ENCODE results near the gene GPR152. TPM values are rescaled to one million over a fixed set of nuclear protein-coding genes. Genes with fewer than 3 reads are reported as not detected.

Gene GPR152
- total RNA-seq, 5 donors from 2014 or later (not counting 1 experiment from before 2014, with no cell fraction given), result 0.19 TPM; not detected in 4

DNA sequence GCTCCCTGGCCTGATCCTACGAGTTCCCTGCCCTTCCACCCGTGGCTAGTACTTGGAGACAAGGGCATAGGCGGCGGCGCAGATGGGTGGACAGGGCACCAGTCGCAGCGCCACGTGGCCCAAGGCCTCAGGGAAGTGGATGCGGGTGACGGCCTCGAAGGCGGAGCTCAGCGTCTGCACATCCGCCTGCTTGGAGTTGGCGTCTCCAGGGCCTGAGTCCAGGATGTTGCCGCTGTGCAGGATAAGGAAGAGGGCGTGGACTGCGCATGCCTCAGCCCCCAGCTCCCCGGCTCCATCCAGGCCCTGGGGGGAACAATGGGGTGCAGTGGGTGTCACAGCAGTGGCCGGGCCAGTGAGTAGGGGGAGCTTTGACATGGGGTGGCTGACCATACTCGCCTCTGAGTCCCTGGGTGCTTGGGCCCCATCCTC lies 46.0 kb upstream of the GPR152 start:
- WGBS (ENCODE audit: insufficient coverage), result 96% methylated on average over 18 of the region's 21 CpGs
- ChIA-PET POLR2A (no interaction called here), CTCF (no interaction called here)
- peak overlapping the region in 1 of 2 donors; percentile 39 for H3K27ac Mint-ChIP-seq
- DNase-seq (no peak), ATAC-seq (replicated peaks in 1 of 4) (no peak)
- peaks cover 21% of the 10 kb centered on the region for H3K36me3 Mint-ChIP-seq
- Histone ChIP-seq H3K4me1 (ENCODE audit: control insufficient read depth in 1 of 2, extremely low read depth in 1 of 2, insufficient read depth in 2 of 2, low read length in 2 of 2) (peaks cover 2 to 25% of the 10 kb centered on the region in 2 experiments), H3K27ac (ENCODE audit: low read length) (no peak overlapping the region), H3K27me3 (replicated peaks in 1 of 2; ENCODE audit: control insufficient read depth in 2 of 2, extremely low read depth in 1 of 2, insufficient read depth in 2 of 2, low read length in 1 of 2) (no peaks in the 10 kb centered on the region), H3K4me3 (ENCODE audit: control insufficient read depth in 1 of 2, extremely low read depth in 1 of 2, low read length in 1 of 2) (no peak overlapping the region), H3K36me3 (ENCODE audit: control insufficient read depth in 2 of 2, extremely low read depth in 1 of 2, insufficient read depth in 1 of 2, low read length in 1 of 2) (peaks cover 38 to 90% of the 10 kb centered on the region in 2 donors), H3K9me3 (no peaks in the 10 kb centered on the region)
- no peak overlapping the region for H3K4me3 Mint-ChIP-seq
- H3K27me3 Mint-ChIP-seq, result no peaks in the 10 kb centered on the region
- H3K9me3 Mint-ChIP-seq, result no peaks in the 10 kb centered on the region
- H3K4me1 Mint-ChIP-seq, result peaks cover 19% of the 10 kb centered on the region in 3 donors

DNA sequence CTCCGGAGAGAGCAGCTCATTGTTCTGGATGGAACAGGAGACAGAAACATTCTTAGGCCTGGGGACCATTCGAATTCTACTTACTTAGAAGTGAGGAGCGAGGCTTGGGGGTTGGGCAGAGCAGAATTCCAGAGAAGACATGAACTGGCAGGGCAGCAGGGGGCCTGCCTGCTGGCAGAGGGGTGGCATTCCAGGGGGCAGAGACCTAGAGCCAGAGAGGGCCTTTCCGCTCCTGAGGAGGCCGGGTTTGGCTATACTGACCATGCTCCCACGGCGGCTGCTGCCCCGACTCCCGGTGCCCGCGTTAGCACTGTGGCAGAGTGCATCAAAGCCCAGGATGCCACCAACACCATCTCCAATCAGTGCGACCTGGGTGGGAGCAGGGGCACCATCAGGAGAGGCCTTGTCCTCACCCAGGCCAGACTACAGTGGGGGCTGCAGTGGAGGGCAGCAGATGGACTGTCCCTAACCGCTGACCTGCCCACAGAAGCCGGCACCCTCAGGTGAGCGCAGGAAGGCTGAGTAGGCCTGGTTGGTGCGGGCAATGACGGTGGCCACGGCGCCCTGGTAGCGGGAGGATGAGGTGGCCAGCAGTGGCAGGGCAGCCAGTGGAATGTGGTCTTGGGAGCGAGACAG lies 45.2 kb upstream of the GPR152 start:
- peaks cover 2 to 18% of the 10 kb centered on the region in 2 experiments for H3K4me1 ChIP-seq (ENCODE audit: control insufficient read depth in 1 of 2, extremely low read depth in 1 of 2, insufficient read depth in 2 of 2, low read length in 2 of 2)
- no peaks in the 10 kb centered on the region for H3K9me3 ChIP-seq
- DNase-seq, result no peak
- peaks cover 11 to 14% (median 13%) of the 10 kb centered on the region in 3 donors for H3K4me1 Mint-ChIP-seq
- no peaks in the 10 kb centered on the region for H3K27me3 ChIP-seq (replicated peaks in 1 of 2; ENCODE audit: control insufficient read depth in 2 of 2, extremely low read depth in 1 of 2, insufficient read depth in 2 of 2, low read length in 1 of 2)
- CTCF ChIA-PET, result no interaction called here
- H3K36me3 Mint-ChIP-seq, result peaks cover 18% of the 10 kb centered on the region
- no peak overlapping the region for H3K4me3 Mint-ChIP-seq
- POLR2A ChIA-PET, result no interaction called here
- H3K4me3 ChIP-seq (ENCODE audit: control insufficient read depth in 1 of 2, extremely low read depth in 1 of 2, low read length in 1 of 2), result no peak overlapping the region
- no peaks in the 10 kb centered on the region for H3K9me3 Mint-ChIP-seq
- no peak for ATAC-seq (replicated peaks in 1 of 4)
- WGBS (ENCODE audit: insufficient coverage), result 95% methylated on average over 18 of the region's 21 CpGs
- no peaks in the 10 kb centered on the region for H3K27me3 Mint-ChIP-seq
- H3K36me3 ChIP-seq (ENCODE audit: control insufficient read depth in 2 of 2, extremely low read depth in 1 of 2, insufficient read depth in 1 of 2, low read length in 1 of 2), result peaks cover 39 to 94% of the 10 kb centered on the region in 2 donors
- H3K27ac ChIP-seq (ENCODE audit: low read length), result no peak overlapping the region
- H3K27ac Mint-ChIP-seq, result peak overlapping the region in 1 of 2 donors; percentile 27

DNA sequence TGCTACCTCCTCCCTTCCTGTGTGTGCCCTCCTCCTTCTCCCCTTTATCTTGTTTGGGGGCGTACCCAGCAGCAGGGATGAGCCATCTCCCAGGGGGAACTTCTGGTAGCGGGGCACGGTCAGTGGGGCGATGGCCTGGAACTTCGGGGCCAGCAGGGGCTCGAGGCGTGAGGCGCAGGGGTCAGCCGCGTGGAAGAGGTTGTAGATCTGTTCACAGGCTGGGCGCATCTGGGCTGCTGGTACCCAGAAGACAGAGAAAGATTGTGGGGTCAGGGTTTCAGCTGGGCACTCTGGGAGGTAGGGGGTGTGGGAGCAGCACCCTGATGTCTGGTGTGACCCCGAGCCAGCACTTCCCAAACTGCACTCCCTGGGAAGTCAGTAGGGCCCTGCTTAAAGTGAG lies 43.6 kb upstream of the GPR152 start:
- POLR2A ChIA-PET, result no interaction called here
- Mint-ChIP-seq H3K9me3 (no peaks in the 10 kb centered on the region), H3K4me1 (peaks cover 7% of the 10 kb centered on the region in 3 donors), H3K27me3 (no peaks in the 10 kb centered on the region), H3K36me3 (peaks cover 15% of the 10 kb centered on the region), H3K4me3 (no peak overlapping the region), H3K27ac (no peak overlapping the region)
- H3K27ac ChIP-seq (ENCODE audit: low read length), result no peak overlapping the region
- peaks cover 2 to 14% of the 10 kb centered on the region in 2 experiments for H3K4me1 ChIP-seq (ENCODE audit: control insufficient read depth in 1 of 2, extremely low read depth in 1 of 2, insufficient read depth in 2 of 2, low read length in 2 of 2)
- CTCF ChIA-PET, result no interaction called here
- DNase-seq, result no peak
- WGBS (ENCODE audit: insufficient coverage), result 96% methylated on average over 11 of the region's 12 CpGs
- H3K27me3 ChIP-seq (replicated peaks in 1 of 2; ENCODE audit: control insufficient read depth in 2 of 2, extremely low read depth in 1 of 2, insufficient read depth in 2 of 2, low read length in 1 of 2), result no peaks in the 10 kb centered on the region
- no peak for ATAC-seq (replicated peaks in 1 of 4)
- no peaks in the 10 kb centered on the region for H3K9me3 ChIP-seq
- H3K36me3 ChIP-seq (ENCODE audit: control insufficient read depth in 2 of 2, extremely low read depth in 1 of 2, insufficient read depth in 1 of 2, low read length in 1 of 2), result peaks cover 38 to 94% of the 10 kb centered on the region in 2 donors
- no peak overlapping the region for H3K4me3 ChIP-seq (ENCODE audit: control insufficient read depth in 1 of 2, extremely low read depth in 1 of 2, low read length in 1 of 2)

DNA sequence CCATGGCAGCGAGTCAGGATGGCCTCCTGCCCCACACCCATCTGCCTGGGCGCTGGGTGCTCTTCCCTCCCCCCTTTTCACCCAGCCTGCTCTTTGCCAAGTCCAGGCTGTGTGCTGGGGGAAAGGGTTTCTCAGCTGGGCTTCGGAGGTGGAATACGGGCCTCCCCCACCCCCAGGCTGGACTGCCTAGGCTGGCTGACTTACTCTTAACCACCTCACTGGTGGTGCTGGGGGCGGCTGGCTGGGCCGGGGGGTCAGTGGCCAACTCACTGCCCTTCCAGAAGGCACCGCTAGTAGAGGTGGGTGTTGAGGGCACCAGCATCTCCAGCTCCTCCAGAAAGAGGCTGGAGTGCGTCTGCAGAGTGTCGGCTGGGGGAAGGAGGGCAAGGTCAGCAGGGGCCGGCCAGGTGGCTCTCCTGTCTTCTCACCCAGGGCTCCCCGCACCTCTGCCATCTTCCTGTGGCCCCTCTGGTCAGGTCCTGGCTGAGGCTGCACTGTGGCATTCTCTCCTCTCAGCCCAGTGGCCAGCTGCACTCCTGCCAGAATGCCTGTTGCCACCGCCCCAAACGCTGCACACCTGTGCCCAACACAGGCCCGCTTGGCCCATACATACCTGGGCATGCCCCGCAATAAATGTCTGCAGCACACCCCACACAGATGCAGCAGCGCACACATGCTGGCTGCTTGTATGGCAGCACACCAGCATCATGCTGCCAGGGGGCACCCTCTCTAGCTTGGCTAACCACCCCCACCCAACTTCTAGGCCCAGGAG lies 42.9 kb upstream of the GPR152 start:
- Mint-ChIP-seq H3K4me1 (peaks cover 0 to under 1% (median 0%) of the 10 kb centered on the region in 3 donors), H3K27me3 (no peaks in the 10 kb centered on the region), H3K27ac (no peak overlapping the region), H3K9me3 (no peaks in the 10 kb centered on the region), H3K4me3 (no peak overlapping the region), H3K36me3 (peaks cover 8% of the 10 kb centered on the region)
- peaks cover 42 to 94% of the 10 kb centered on the region in 2 donors for H3K36me3 ChIP-seq (ENCODE audit: control insufficient read depth in 2 of 2, extremely low read depth in 1 of 2, insufficient read depth in 1 of 2, low read length in 1 of 2)
- CTCF ChIA-PET, result no interaction called here
- H3K9me3 ChIP-seq, result no peaks in the 10 kb centered on the region
- H3K27me3 ChIP-seq (replicated peaks in 1 of 2; ENCODE audit: control insufficient read depth in 2 of 2, extremely low read depth in 1 of 2, insufficient read depth in 2 of 2, low read length in 1 of 2), result no peaks in the 10 kb centered on the region
- H3K27ac ChIP-seq (ENCODE audit: low read length), result no peak overlapping the region
- peaks cover 0 to 14% of the 10 kb centered on the region in 2 experiments for H3K4me1 ChIP-seq (ENCODE audit: control insufficient read depth in 1 of 2, extremely low read depth in 1 of 2, insufficient read depth in 2 of 2, low read length in 2 of 2)
- ATAC-seq (replicated peaks in 1 of 4) (no peak), DNase-seq (no peak)
- POLR2A ChIA-PET, result interaction anchor here in 1 of 2 donors (0.6 kb wide), 1 partner anchor 401 kb away, joined by 3 read pairs; no protein-coding TSS in a partner anchor
- no peak overlapping the region for H3K4me3 ChIP-seq (ENCODE audit: control insufficient read depth in 1 of 2, extremely low read depth in 1 of 2, low read length in 1 of 2)
- 90% methylated on average over 9 of the region's 16 CpGs for WGBS (ENCODE audit: insufficient coverage)

DNA sequence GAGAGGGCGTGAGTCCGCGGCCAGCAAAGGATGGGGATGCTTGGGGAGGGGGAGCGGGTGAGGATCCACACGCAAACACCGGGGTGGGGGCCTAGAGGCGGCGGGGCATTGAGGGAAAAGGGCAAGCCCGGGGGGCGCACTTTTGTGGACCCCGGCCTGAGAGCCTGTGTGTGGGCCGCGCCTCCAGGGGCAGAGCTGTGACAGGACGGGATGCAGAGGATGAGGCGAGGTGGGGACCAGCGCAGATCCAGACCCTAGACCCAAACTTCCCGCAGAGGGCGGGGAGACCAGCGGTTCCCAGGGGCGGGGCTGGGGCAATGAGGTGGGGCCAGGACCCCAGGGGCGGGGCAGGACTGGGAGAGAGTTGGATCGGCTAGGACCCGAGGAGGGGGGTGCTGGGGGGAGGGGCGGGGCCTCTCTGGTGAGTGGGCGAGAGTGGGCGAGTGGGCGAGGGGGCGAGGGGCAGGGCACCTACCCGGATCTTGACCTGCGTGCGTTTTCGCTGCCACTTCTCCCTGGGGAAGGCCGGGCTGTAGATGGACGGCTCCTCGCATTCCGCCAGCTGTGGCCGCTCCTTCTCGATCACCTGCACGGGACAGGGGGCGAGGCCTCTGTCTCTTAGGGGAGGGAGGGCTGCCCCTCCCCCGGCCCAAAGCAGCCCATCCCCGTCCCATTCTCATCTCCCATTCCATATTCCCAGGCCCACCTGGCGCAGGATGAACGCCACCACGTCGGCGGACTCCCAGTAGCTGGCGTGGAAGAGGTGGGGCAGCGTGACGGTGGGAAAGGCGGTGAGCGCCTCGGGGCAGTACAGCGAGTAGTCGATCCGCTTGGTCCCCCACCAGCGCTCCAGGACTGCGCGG lies 42.1 kb upstream of the GPR152 start:
- H3K9me3 Mint-ChIP-seq, result no peaks in the 10 kb centered on the region
- Histone ChIP-seq H3K4me3 (ENCODE audit: control insufficient read depth in 1 of 2, extremely low read depth in 1 of 2, low read length in 1 of 2) (no peak overlapping the region), H3K27me3 (replicated peaks in 1 of 2; ENCODE audit: control insufficient read depth in 2 of 2, extremely low read depth in 1 of 2, insufficient read depth in 2 of 2, low read length in 1 of 2) (no peaks in the 10 kb centered on the region), H3K27ac (ENCODE audit: low read length) (no peak overlapping the region), H3K36me3 (ENCODE audit: control insufficient read depth in 2 of 2, extremely low read depth in 1 of 2, insufficient read depth in 1 of 2, low read length in 1 of 2) (peaks cover 45 to 94% of the 10 kb centered on the region in 2 donors), H3K9me3 (no peaks in the 10 kb centered on the region), H3K4me1 (ENCODE audit: control insufficient read depth in 1 of 2, extremely low read depth in 1 of 2, insufficient read depth in 2 of 2, low read length in 2 of 2) (peaks cover 0 to 16% of the 10 kb centered on the region in 2 experiments)
- 94% methylated on average over 31 of the region's 59 CpGs for WGBS (ENCODE audit: insufficient coverage)
- ChIA-PET POLR2A (interaction anchor here in 1 of 2 donors (0.6 kb wide), 1 partner anchor 400 kb away, joined by 3 read pairs; no protein-coding TSS in a partner anchor), CTCF (no interaction called here)
- DNase-seq (no peak), ATAC-seq (replicated peaks in 1 of 4) (no peak)
- peaks cover 3 to 4% (median 4%) of the 10 kb centered on the region in 3 donors for H3K4me1 Mint-ChIP-seq
- no peak overlapping the region for H3K27ac Mint-ChIP-seq
- no peaks in the 10 kb centered on the region for H3K27me3 Mint-ChIP-seq
- peaks cover 9% of the 10 kb centered on the region for H3K36me3 Mint-ChIP-seq
- no peak overlapping the region for H3K4me3 Mint-ChIP-seq

All from T-cell (primary cell).